Ramos (cell line): ENCODE data around the gene HSD17B11.
"Not testable (repeated sequence)": the region's sequence is repeated elsewhere in the genome, so short reads cannot be mapped to it uniquely, and the experiment has no call there.

Experiments
- in situ Hi-C: fragments of 300-500 bp; cut with MboI; formaldehyde crosslinking; loops from one replicate; pipeline ENCODE4 v1.14.3; 2022; ENCODE audit warnings: low sequenced_read_pairs; ENCODE audit not compliant: unreplicated experiment

The HSD17B11 gene

DNA sequence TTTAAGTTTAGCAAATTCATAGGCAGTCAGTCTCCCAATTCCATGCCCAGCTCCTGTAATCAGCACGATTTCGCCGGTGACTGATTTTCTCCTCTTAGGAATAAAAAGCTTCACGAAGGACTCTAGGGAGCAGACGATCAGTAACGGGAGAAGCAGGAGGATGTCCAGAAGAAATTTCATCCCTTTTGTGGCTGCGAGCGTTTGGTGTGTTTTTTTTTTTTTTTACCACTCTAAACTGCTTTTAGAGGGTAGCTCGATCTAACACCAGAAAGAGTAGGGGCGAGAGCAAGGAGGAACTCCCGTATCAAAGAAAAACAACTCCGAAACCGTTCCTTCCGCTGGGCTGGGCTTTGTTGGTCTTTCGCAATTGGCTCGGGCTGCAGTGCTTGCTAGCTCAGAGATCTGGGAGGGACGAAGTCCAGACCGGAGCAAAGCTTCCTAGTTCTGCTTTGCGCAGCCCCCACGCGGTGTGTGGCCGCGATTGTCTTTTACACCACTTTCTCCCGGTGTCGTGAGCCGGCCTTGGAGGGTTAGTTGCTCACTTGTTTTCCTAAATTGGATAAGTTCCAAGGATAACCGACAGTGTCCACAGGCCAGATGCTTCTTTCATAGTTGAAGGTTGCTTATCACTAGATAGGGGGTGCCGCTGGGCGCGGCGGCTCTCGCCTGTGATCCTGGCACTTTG lies at the start of gene HSD17B11:
HSD17B11 (minus strand) TSS at position 298 of the 685 bp plus-strand sequence; CDS start at position 180, 118 bp downstream.
- in situ Hi-C loops, result no loop called here

GRCh38 chr4:87433342-87433741 lies 42.4 kb upstream of the HSD17B11 start:
- in situ Hi-C loops, result no loop called here

DNA sequence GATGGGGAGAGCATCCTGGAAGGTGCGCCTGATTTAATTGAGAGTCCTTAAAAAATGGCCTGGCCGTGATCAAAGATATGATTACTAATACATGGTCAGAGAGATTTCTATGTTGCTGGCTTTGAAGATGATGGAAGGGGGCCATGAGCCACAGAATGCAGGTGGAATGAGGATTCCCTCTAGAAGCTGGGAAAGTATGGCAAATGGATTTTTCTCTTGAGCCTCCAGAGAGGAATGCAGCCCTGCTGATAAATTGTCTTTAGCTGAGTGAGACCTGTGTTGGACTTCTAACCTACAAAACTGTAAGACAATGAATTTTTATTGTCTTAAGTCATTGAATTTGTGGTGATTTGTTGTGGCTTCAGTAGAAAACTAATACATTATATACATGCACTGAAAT lies 39.0 kb upstream of the HSD17B11 start:
- in situ Hi-C loops, result no loop called here

GRCh38 chr4:87428979-87429378 lies 38.0 kb upstream of the HSD17B11 start:
- in situ Hi-C loops, result no loop called here

GRCh38 chr4:87427518-87427868 lies 36.5 kb upstream of the HSD17B11 start:
- in situ Hi-C loops, result no loop called here

- in situ Hi-C loops, result no loop called here
Measured at GRCh38 chr4:87426865-87427517, 36.0 kb upstream of the HSD17B11 start.

GRCh38 chr4:87425711-87426110 lies 34.7 kb upstream of the HSD17B11 start:
- in situ Hi-C loops, result no loop called here

GRCh38 chr4:87424099-87424543 lies 33.1 kb upstream of the HSD17B11 start:
- in situ Hi-C loops, result not testable (repeated sequence)

GRCh38 chr4:87423317-87424098 lies 32.5 kb upstream of the HSD17B11 start:
- in situ Hi-C loops, result no loop called here

DNA sequence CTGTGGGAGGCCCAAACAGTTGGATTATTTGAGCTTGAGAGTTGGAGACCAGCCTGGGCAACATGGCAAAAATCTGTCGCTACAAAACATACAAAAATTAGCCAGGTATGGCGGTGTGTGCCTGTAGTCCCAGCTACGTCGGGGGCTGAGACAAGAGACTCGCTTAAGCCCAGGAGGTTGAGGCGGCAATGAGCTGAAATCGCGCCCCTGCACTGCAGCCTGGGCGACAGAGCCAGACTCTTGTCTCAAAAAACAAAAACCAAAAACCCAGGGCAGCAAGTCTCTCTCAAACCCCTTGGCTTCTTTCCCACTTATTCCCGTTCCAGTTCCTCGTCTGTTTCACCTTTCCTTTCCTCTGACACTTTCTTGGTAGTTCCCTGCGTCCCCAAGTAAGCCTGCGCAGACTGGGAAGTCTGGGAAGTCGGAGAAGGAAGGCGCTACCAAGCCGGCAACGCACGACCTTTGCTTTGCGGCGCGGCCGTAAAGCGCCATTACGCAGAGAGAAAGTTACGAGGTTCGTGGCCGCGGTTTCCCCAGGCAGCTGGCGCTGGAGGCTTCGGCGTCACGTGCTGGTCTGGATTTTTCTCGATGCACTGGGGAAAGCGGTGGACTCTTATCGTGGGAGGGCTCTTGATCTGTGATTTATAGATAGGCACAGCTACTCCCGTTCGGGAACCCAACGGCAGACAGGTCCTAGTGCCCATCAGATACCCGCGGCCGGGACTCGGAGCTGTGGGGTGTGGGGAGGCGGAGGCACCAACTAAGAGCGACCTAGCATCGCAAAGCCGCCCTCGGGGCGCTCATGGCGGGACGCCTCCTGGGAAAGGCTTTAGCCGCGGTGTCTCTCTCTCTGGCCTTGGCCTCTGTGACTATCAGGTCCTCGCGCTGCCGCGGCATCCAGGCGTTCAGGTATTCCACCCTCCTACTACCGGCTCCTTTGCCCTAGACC lies 31.4 kb upstream of the HSD17B11 start, which contains the start of gene NUDT9:
NUDT9 (plus strand) TSS at position 470 of the 949 bp plus-strand sequence; CDS start at position 803, 333 bp downstream.
- in situ Hi-C loops, result no loop called here

GRCh38 chr4:87420276-87420830 lies 29.4 kb upstream of the HSD17B11 start:
- in situ Hi-C loops, result no loop called here

DNA sequence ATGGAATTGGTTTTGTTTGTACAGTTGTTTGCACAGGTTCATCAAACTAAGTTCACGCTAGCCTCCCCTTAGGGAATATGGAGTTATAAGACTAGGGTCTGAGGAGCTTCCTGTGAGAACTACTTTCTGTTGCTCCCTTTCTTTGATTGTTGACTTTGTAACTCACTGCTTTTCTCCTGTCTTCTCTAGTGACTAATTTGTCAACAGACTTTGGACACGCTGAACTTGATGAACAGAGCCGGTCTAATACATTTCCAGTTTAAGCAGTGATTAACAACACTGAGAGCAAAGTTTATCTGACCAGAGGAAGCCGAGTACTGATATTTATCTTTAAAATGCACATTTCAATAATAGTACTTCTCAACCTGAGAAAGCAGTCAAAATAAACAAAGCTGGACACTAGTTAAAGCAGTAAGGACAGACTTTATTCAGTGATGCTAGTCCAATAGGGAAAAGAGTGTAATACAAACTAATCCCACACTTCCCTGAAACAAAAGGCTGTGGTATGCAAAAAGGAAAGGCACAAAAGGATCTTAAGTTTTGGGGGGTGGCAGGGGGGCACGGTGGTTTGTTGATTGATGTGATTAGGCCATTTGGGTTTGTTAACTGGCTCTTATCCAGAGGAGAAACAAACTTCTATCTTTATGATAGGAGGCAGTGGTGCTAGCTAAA lies 28.7 kb upstream of the HSD17B11 start:
- in situ Hi-C loops, result no loop called here

DNA sequence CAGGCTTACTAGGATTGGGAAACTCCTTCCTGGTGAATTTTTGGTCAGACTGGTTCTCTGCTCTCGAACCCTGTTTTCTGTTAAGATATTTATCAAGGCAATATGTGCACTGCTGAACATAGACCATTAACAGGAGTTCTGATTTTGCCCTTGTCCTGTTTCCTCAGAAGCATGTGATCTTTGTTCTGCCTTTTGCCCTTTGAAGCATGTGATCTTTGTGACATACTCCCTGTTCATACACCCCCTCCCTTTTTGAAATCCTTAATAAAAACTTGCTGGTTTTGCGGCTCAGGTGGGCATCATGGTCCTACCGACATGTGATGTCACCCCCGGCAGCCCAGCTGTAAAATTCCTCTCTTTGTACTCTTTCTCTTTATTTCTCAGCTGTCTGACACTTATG lies 27.4 kb upstream of the HSD17B11 start:
- in situ Hi-C loops, result not testable (repeated sequence)

DNA sequence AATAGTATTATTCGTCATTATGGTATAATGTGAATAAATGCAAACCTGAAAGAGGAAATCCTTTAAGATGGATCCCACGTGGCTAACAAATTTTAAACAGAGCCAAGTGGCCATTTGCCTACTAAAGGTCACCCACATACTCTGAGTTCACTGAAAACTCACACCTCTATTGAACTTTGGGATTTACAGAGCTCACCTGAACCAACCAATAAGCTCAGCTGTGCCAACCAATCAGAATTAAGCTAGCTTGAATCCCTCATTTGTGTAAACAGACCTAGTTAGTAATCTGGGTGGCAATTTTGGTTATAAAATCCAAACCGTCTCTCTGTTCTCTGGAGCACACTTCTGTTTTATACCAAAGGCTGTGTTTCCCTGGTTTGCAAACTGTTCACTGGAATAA lies 26.0 kb upstream of the HSD17B11 start:
- in situ Hi-C loops, result no loop called here

DNA sequence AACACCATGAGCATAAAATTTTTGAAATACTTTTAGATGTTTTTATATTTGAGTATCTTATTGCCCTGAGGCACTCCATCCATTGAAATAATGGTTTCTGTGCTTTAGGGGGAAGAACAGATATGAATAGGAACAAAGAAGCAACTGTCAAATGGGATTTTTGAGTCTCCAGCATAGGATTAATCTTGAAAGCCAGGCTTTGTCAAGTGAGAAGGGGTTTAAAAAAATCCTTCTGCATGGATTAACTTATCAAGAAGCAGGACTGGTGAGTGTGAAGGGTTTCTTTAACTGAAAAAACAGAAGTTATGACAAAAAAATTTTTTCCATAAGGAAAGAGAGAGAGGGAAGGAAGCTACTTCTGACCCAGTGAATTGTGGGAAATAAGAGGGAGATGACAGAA lies 23.8 kb upstream of the HSD17B11 start:
- in situ Hi-C loops, result no loop called here

DNA sequence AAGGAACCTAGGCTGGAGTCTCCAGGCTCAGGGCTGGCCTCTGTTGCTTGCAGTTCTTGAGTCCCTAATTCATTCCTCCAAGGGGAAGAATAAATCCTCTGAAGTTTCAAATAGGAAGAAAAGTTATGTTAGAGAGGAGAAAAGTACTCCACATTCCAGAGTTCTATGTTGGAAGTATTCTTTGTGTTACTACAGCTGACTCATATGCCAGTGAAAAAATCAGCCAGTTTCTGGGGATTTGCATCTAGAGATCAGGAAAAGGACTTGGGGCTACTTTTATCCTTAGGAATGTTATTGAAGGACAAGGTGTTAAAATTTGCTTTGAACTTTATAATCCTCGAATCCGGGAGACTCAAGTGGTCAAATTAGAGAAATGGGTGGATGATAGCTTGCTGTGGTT lies 19.7 kb upstream of the HSD17B11 start:
- in situ Hi-C loops, result no loop called here

GRCh38 chr4:87410157-87410556 lies 19.2 kb upstream of the HSD17B11 start:
- in situ Hi-C loops, result no loop called here

GRCh38 chr4:87409420-87409939 lies 18.5 kb upstream of the HSD17B11 start:
- in situ Hi-C loops, result no loop called here

- in situ Hi-C loops, result not testable (repeated sequence)
Measured at GRCh38 chr4:87406902-87407301, 15.9 kb upstream of the HSD17B11 start.
